Measurements from ENCODE around the gene POLR3K. TPM values are rescaled to one million over a fixed set of nuclear protein-coding genes. Genes with fewer than 3 reads are reported as not detected.
A peak's percentile ranks its signal among the peaks of the same experiment; 100 is the strongest.

POLR3K gene
- total RNA-seq, 1 experiment from 2014 or later = 40.1 TPM

GRCh38 chr16:50769-51591, 2.4 kb downstream of the POLR3K start:
- CTCF ChIA-PET = no interaction called here
- Mint-ChIP-seq H3K27me3 (ENCODE audit: low read depth) (no peaks in the 10 kb centered on the region; the same call in 1 of the 2 replicates), H3K4me3 (peak overlapping the region; percentile 53), H3K27ac (peak overlapping the region; percentile 57; the same call in 1 of the 2 replicates), H3K9me3 (no peaks in the 10 kb centered on the region), H3K36me3 (peaks cover 48% of the 10 kb centered on the region), H3K4me1 (peaks cover 13% of the 10 kb centered on the region)
- POLR2A ChIA-PET = no interaction called here
- ATAC-seq (no peak), DNase-seq (ENCODE audit: low spot score) (no peak)
- TF ChIP-seq MXD4 (CRISPR knock-in tag; IDR thresholded peaks at IDR 0.05; ENCODE audit: borderline replicate concordance) = no peak
- TF ChIP-seq KAT7 (CRISPR knock-in tag; IDR thresholded peaks at IDR 0.05; ENCODE audit: borderline replicate concordance) = no peak
- no peak for TF ChIP-seq ETV6 (CRISPR knock-in tag; IDR thresholded peaks at IDR 0.05)
- no peak for TF ChIP-seq NFE2L1 (CRISPR knock-in tag; IDR thresholded peaks at IDR 0.05)
- TF ChIP-seq USF2 (CRISPR knock-in tag; IDR thresholded peaks at IDR 0.05) = no peak
- TF ChIP-seq ZNF532 (CRISPR knock-in tag; IDR thresholded peaks at IDR 0.05; ENCODE audit: borderline replicate concordance) = no peak
- no peak for TF ChIP-seq SP1 (CRISPR knock-in tag; conservative IDR thresholded peaks at IDR 0.05)
- no peak for TF ChIP-seq ZNF232 (CRISPR knock-in tag; IDR thresholded peaks at IDR 0.05)
- no peak for TF ChIP-seq NFATC4 (CRISPR knock-in tag; IDR thresholded peaks at IDR 0.05)
- no peak for TF ChIP-seq GABPB1 (CRISPR knock-in tag; IDR thresholded peaks at IDR 0.05)
- no peak for TF ChIP-seq CDX4 (CRISPR knock-in tag; IDR thresholded peaks at IDR 0.05; ENCODE audit: borderline replicate concordance)
- no peak for TF ChIP-seq ZNF425 (CRISPR knock-in tag; conservative IDR thresholded peaks at IDR 0.05)
- no peak for TF ChIP-seq IRF1 (CRISPR knock-in tag; IDR thresholded peaks at IDR 0.05)
- TF ChIP-seq E2F1 (CRISPR knock-in tag; IDR thresholded peaks at IDR 0.05) = no peak

GRCh38 chr16:47234-47633, 6.2 kb downstream of the POLR3K start:
- H3K4me1 Mint-ChIP-seq = peaks cover 10% of the 10 kb centered on the region
- ChIA-PET CTCF (no interaction called here), POLR2A (no interaction called here)
- peaks cover 78% of the 10 kb centered on the region for H3K36me3 Mint-ChIP-seq
- no peak overlapping the region for H3K4me3 Mint-ChIP-seq
- ATAC-seq (no peak), DNase-seq (ENCODE audit: low spot score) (no peak)
- peaks cover 19% of the 10 kb centered on the region for H3K9me3 Mint-ChIP-seq
- H3K27me3 Mint-ChIP-seq (ENCODE audit: low read depth) = no peaks in the 10 kb centered on the region
- peak overlapping the region; percentile 29; the same call in 1 of the 2 replicates for H3K27ac Mint-ChIP-seq
- no peak for TF ChIP-seq ZNF281 (CRISPR knock-in tag; IDR thresholded peaks at IDR 0.05)
- no peak for TF ChIP-seq KAT7 (CRISPR knock-in tag; IDR thresholded peaks at IDR 0.05; ENCODE audit: borderline replicate concordance)
- no peak for TF ChIP-seq EMX1 (CRISPR knock-in tag; IDR thresholded peaks at IDR 0.05)
- no peak for TF ChIP-seq USF2 (CRISPR knock-in tag; IDR thresholded peaks at IDR 0.05)
- no peak for TF ChIP-seq OVOL2 (CRISPR knock-in tag; IDR thresholded peaks at IDR 0.05; ENCODE audit: borderline replicate concordance)
